Measurements from ENCODE around the gene F2RL3.

The F2RL3 gene

DNA sequence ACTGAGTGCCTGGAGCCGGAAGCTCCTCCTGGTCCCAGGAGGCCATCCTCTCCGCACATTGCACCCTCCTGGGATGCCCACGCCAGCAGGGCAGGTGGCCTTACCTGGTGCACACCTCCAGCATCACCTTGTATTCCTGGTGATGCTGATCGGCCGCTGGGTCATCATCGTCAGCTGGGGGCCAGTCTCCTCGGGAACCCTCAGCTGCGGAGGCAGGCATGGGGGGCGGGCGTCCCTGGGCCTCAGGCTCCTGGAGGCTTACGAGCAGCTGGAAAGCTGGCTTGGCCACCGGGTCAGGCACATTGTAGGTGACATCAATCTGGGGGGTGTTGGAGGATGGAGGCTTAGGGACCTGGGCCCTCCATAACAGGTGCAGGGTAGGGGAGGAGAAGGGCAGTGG lies 13.7 kb downstream of the F2RL3 start:
- Histone ChIP-seq H3K4me3 (ENCODE audit: low read depth, low read length) (no peak overlapping the region), H3K27ac (no peak overlapping the region), H3K36me3 (no peaks in the 10 kb centered on the region), H3K9me3 (ENCODE audit: severe bottlenecking) (no peaks in the 10 kb centered on the region), H3K27me3 (ENCODE audit: insufficient read depth, low read depth, severe bottlenecking) (no peaks in the 10 kb centered on the region)
- no peak for DNase-seq
- no peak for TF ChIP-seq CTCF (IDR thresholded peaks at IDR 0.05; ENCODE audit: low read depth, low read length)

DNA sequence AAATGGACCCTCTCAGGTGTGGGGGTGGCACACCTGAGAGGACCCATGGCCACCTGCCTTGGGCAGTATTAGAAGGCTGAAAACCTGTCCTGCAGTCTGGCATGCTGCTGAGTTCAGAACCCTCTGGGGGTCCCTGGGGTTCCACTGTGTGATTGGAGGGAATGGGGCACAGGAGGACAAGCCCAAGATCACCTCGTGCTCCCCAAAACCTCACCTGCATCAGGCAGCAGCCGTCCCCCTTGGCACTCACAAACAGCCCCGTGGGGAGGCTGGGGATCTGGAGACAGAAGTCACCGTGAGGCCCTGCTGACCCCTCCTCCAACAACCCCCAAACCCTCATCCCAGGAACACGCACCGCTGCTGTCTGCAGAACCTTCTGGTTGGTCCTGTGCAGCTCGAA lies 14.5 kb downstream of the F2RL3 start:
- H3K27me3 ChIP-seq (ENCODE audit: insufficient read depth, low read depth, severe bottlenecking) = no peaks in the 10 kb centered on the region
- no peaks in the 10 kb centered on the region for H3K9me3 ChIP-seq (ENCODE audit: severe bottlenecking)
- no peak overlapping the region for H3K4me3 ChIP-seq (ENCODE audit: low read depth, low read length)
- no peak overlapping the region for H3K27ac ChIP-seq
- DNase-seq = no peak
- no peaks in the 10 kb centered on the region for H3K36me3 ChIP-seq
- no peak for TF ChIP-seq CTCF (IDR thresholded peaks at IDR 0.05; ENCODE audit: low read depth, low read length)

DNA sequence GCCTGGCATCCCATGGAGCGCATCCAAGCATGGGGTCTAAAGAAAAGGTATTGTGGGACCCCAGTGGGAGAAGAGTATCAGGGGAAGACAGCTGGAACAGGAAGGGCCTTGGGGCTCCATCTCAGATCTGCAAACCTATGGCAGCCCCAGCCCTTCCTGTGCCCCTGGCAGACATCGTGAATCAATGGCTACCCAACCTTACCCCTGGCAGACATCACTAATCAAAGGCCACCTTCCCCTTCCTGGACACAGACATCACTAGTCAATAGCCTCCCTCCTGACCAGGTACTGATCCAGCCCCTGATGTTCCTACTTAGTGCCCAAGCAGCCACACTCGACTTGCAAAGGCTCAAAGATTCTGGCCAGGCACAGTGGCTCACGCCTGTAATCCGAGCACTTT lies 15.8 kb downstream of the F2RL3 start:
- Histone ChIP-seq H3K9me3 (ENCODE audit: severe bottlenecking) (no peaks in the 10 kb centered on the region), H3K36me3 (no peaks in the 10 kb centered on the region), H3K4me3 (ENCODE audit: low read depth, low read length) (no peak overlapping the region), H3K27ac (no peak overlapping the region), H3K27me3 (ENCODE audit: insufficient read depth, low read depth, severe bottlenecking) (no peaks in the 10 kb centered on the region)
- no peak for DNase-seq
- no peak for TF ChIP-seq CTCF (IDR thresholded peaks at IDR 0.05; ENCODE audit: low read depth, low read length)

- H3K9me3 ChIP-seq (ENCODE audit: severe bottlenecking) = peaks cover 18% of the 10 kb centered on the region
- DNase-seq = no peak
- TF ChIP-seq CTCF (IDR thresholded peaks at IDR 0.05; ENCODE audit: low read depth, low read length) = no peak
- H3K36me3 ChIP-seq = no peaks in the 10 kb centered on the region
- H3K27me3 ChIP-seq (ENCODE audit: insufficient read depth, low read depth, severe bottlenecking) = no peaks in the 10 kb centered on the region
- H3K4me3 ChIP-seq (ENCODE audit: low read depth, low read length) = no peak overlapping the region
- no peak overlapping the region for H3K27ac ChIP-seq
Observed at GRCh38 chr19:16908759-16909158, 20.0 kb downstream of the F2RL3 start.

DNA sequence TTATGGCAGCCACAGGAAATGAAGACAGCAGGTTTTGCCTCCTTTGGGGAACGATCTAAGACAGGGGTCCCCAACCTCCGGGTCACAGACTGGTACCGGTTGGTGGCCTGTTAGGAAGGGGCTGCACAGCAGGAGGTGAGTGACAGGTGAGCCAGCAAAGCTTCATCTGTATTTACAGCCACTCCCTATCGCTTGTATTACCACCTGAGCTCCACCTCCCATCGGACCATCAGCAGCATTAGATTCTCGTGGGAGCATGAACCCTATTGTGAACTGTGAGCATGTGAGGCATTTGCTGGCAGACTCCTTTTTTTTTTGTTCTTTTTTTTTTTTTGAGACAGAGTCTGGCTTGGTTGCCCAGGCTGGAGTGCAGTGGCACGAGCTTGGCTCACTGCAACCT lies 22.2 kb downstream of the F2RL3 start:
- TF ChIP-seq CTCF (IDR thresholded peaks at IDR 0.05; ENCODE audit: low read depth, low read length) = no peak
- Histone ChIP-seq H3K4me3 (ENCODE audit: low read depth, low read length) (no peak overlapping the region), H3K27me3 (ENCODE audit: insufficient read depth, low read depth, severe bottlenecking) (no peaks in the 10 kb centered on the region), H3K9me3 (ENCODE audit: severe bottlenecking) (peaks cover 22% of the 10 kb centered on the region), H3K27ac (no peak overlapping the region), H3K36me3 (no peaks in the 10 kb centered on the region)
- DNase-seq = no peak

DNA sequence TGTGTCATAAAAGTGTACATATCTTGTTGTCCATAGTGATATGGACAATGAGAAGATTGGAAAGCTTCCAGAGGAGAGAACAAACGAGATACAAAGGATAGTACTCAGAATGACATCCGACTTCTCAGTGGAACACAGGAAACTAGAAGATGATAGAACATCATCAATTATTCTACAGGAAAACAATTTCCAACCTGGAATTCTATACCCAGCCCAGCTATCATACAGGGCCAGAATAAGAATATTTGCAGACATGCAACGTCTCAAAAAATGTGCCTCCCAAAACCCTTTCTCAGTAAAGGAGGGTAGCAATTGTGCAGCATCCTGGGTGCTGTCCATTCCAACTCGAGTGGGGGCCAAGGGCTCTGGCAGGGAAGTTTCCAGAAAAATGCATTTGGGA lies 24.0 kb downstream of the F2RL3 start:
- no peak overlapping the region for H3K27ac ChIP-seq
- no peak overlapping the region for H3K4me3 ChIP-seq (ENCODE audit: low read depth, low read length)
- H3K27me3 ChIP-seq (ENCODE audit: insufficient read depth, low read depth, severe bottlenecking) = no peaks in the 10 kb centered on the region
- DNase-seq = no peak
- H3K36me3 ChIP-seq = no peaks in the 10 kb centered on the region
- H3K9me3 ChIP-seq (ENCODE audit: severe bottlenecking) = peaks cover 22% of the 10 kb centered on the region
- no peak for TF ChIP-seq CTCF (IDR thresholded peaks at IDR 0.05; ENCODE audit: low read depth, low read length)
